K562 (cell line): ENCODE data around the gene TM4SF5. TPM values are rescaled to one million over a fixed set of nuclear protein-coding genes. Genes with fewer than 3 reads are reported as not detected.

Experiments
- ATAC-seq: fragments of 200-7000 bp; cut with Tn5 transposase; 3 replicates; pipeline ENCODE4 v1.9.1; 2020; ENCODE audit warnings: moderate library complexity
- BruUV-seq: library from RNA; stranded (reverse); fragments of 400-500 nt; replicated peaks from 2 replicates; lab custom pipeline; 2021; lab: Mats Ljungman, UMichigan
- CTCF ChIA-PET: fragments of 300-600 bp; formaldehyde crosslinking; extraction: SDS; loops from one replicate; lab custom pipeline; 2021; ENCODE audit warnings: low intra/inter-chr PET ratio; lab: Yijun Ruan, JAX
- POLR2A ChIA-PET: fragments of 300-600, 350-650 bp; sonication (Branson Sonifier 250); formaldehyde crosslinking; extraction: SDS; loops from one replicate; lab custom pipeline; 2021; ENCODE audit warnings: antibody characterized with exemption, inconsistent platforms; lab: Yijun Ruan, JAX
- DNase-seq, 4 experiments: peaks; one replicate each; pipeline versions ENCODE4 v3.0.0 to v3.0.0-alpha.2; 2011 to 2018; ENCODE audit warnings: low spot score in 3 of 4, mixed read lengths in 3 of 4; ENCODE audit errors: extremely low read depth in 1 of 4
- FAIRE-seq: peaks from 2 replicates; lab custom pipeline; 2011; peaks lifted over from hg19 to GRCh38; lab: Jason Lieb, UNC
- H2AFZ ChIP-seq: 2 replicates; pipeline ENCODE4 v1.6.0; 2011; ENCODE audit warnings: low read depth, low read length, control low read depth, inconsistent platforms
- H3K27ac ChIP-seq: fragments of 200-600 bp; 3 replicates; pipeline ENCODE4 v1.8.0; 2011; ENCODE audit warnings: low read depth, mild to moderate bottlenecking, control low read depth, inconsistent platforms, low read length, moderate library complexity, mixed read lengths; ENCODE audit errors: extremely low read depth
- H3K27me3 ChIP-seq, 2 experiments: fragments of 300-600 bp in 1 of 2; 2 replicates in 1 of 2; 3 replicates in 1 of 2; pipeline versions ENCODE4 v1.6.0 to v1.8.0; 2011; ENCODE audit warnings: inconsistent platforms in 2 of 2, low read length in 2 of 2, mild to moderate bottlenecking in 1 of 2, mixed read lengths in 1 of 2, moderate library complexity in 1 of 2; ENCODE audit not compliant: control insufficient read depth in 2 of 2, insufficient read depth in 2 of 2
- H3K36me3 ChIP-seq: fragments of 300-600 bp; 3 replicates; pipeline ENCODE4 v1.8.0; 2011; ENCODE audit warnings: mild to moderate bottlenecking, low read length, inconsistent platforms; ENCODE audit not compliant: control insufficient read depth, insufficient read depth
- H3K4me1 ChIP-seq, 2 experiments: fragments of 200-600 bp in 1 of 2; replicated peaks in 1 of 2; 2 replicates in 1 of 2; 3 replicates in 1 of 2; pipeline versions ENCODE4 v1.5.1 to v1.8.0; 2011; ENCODE audit warnings: inconsistent platforms in 2 of 2, low read length in 2 of 2, mild to moderate bottlenecking in 1 of 2, mixed read lengths in 1 of 2, moderate library complexity in 1 of 2; ENCODE audit not compliant: control insufficient read depth in 2 of 2, insufficient read depth in 2 of 2
- H3K4me2 ChIP-seq: 2 replicates; pipeline ENCODE4 v1.6.1; 2011; ENCODE audit warnings: low read length, control low read depth, inconsistent platforms, mixed read lengths; ENCODE audit not compliant: insufficient read depth
- H3K4me3 ChIP-seq: fragments of 200-600 bp; sonication (generic), shearing (Covaris generic); 2 replicates; pipeline ENCODE4 v1.5.1; 2016; ENCODE audit warnings: control low read depth, inconsistent platforms
- H3K79me2 ChIP-seq: fragments of 200-600 bp; 3 replicates; pipeline ENCODE4 v1.8.0; 2011; ENCODE audit warnings: low read length, inconsistent platforms; ENCODE audit not compliant: control insufficient read depth, insufficient read depth
- H3K9ac ChIP-seq, 2 experiments: 2 replicates each; pipeline versions ENCODE4 v1.6.0 to v1.6.1; 2011; ENCODE audit warnings: low read depth in 2 of 2, low read length in 2 of 2, control low read depth in 1 of 2, inconsistent platforms in 1 of 2, mild to moderate bottlenecking in 1 of 2, mixed read lengths in 1 of 2; ENCODE audit not compliant: insufficient read depth in 1 of 2
- H3K9me1 ChIP-seq: one replicate; pipeline ENCODE4 v1.6.0; 2011; ENCODE audit warnings: inconsistent platforms, mild to moderate bottlenecking, low read length, moderate library complexity; ENCODE audit not compliant: control insufficient read depth, insufficient read depth
- H3K9me3 ChIP-seq: replicated peaks from 2 replicates; pipeline ENCODE4 v1.5.1; 2011; ENCODE audit warnings: low read depth, low read length, inconsistent platforms; ENCODE audit not compliant: control insufficient read depth, insufficient read depth
- H4K20me1 ChIP-seq: replicated peaks from 2 replicates; pipeline ENCODE4 v1.6.1; 2011; ENCODE audit warnings: low read length, inconsistent platforms, mixed read lengths; ENCODE audit not compliant: control insufficient read depth, insufficient read depth
- NFRKB ChIP-seq: fragments of 450-650 bp; IDR thresholded peaks from 2 replicates; pipeline ENCODE4 v1.6.1; 2016; ENCODE audit warnings: low read depth
- SMAD2 ChIP-seq: fragments of 150-350 bp; IDR thresholded peaks from 2 replicates; pipeline ENCODE4 v1.6.1; 2014; ENCODE audit warnings: low read depth, mild to moderate bottlenecking, low read length
- TGIF2 ChIP-seq: sonication (generic); formaldehyde crosslinking; IDR thresholded peaks from 2 replicates; pipeline ENCODE4 v1.8.1; 2022; ENCODE audit warnings: mild to moderate bottlenecking, missing genetic modification reagents, moderate library complexity
- ZNF12 ChIP-seq: sonication (generic); formaldehyde crosslinking; IDR thresholded peaks from 2 replicates; pipeline ENCODE4 v1.4.0; 2020; ENCODE audit warnings: mild to moderate bottlenecking, missing genetic modification reagents
- ZNF197 ChIP-seq: fragments of 200-800 bp; sonication (Bioruptor generic); IDR thresholded peaks from 2 replicates; pipeline ENCODE4 v1.6.1; 2016; ENCODE audit warnings: low read depth, missing genetic modification characterization, missing compliant biosample characterization
- WGBS: fragments of 100-300 bp; shearing (Covaris generic); methylation state at CpG from one replicate; pipeline ENCODE4 v1.1.6; 2016; ENCODE audit warnings: low coverage, mixed read lengths; ENCODE audit not compliant: insufficient coverage; ENCODE audit errors: missing lambda C conversion rate; 5-methylcytosine and 5-hydroxymethylcytosine counted together
- in situ Hi-C: fragments of 300-500 bp; cut with MboI; formaldehyde crosslinking; loops from 4 replicates; pipeline ENCODE4 v1.15.0; 2018; ENCODE audit warnings: inconsistent platforms, mixed read lengths
- intact Hi-C: fragments of 100-400 bp; cut with micrococcal nuclease; formaldehyde crosslinking; loops from 2 replicates; pipeline ENCODE4 v1.14.2; 2022
- polyA plus RNA-seq, 8 experiments: library from polyadenylated mRNA; depleted of rRNA in 4 of 8; stranded (reverse) in 5 of 8; unstranded in 3 of 8; fragments of >200 nt; fragmentation: Nextera tagmentation in 2 of 8; fragmentation: Illumina TruSeq in 1 of 8; extraction: Ambion mirVana in 2 of 8; extraction: Trizol in 1 of 8; gene quantifications; 2 replicates each; pipeline versions ENCODE4 v1.2.1 to v1.2.3, GENCODE V29; 2011 to 2014; ENCODE audit warnings: inconsistent platforms in 1 of 8, missing spikeins in 1 of 8
- total RNA-seq, 7 experiments: library from RNA; depleted of rRNA in 6 of 7; stranded (reverse); fragments of >200 nt in 6 of 7; fragmentation: Illumina TruSeq in 2 of 7; extraction: Trizol in 2 of 7; gene quantifications; 2 replicates each; pipeline versions ENCODE4 v1.2.1 to v1.2.3, GENCODE V29; 2011 to 2021; ENCODE audit warnings: low replicate concordance in 1 of 7
- TF ChIP-seq, protein P1 (sequence below): fragments of 150-350 bp; conservative IDR thresholded peaks from 2 replicates; pipeline ENCODE4 v1.6.1; 2014; ENCODE audit warnings: low read length
- TF ChIP-seq, protein P2 (sequence below): sonication (generic); formaldehyde crosslinking; IDR thresholded peaks from 2 replicates; pipeline ENCODE4 v1.8.0; 2022; ENCODE audit warnings: missing genetic modification reagents, mild to moderate bottlenecking, borderline replicate concordance

Gene TM4SF5
- total and polyA plus RNA-seq, 9 of the 15 experiments (the other 6 are each of a cell fraction or from before 2014, with no cell fraction given) = not detected

DNA sequence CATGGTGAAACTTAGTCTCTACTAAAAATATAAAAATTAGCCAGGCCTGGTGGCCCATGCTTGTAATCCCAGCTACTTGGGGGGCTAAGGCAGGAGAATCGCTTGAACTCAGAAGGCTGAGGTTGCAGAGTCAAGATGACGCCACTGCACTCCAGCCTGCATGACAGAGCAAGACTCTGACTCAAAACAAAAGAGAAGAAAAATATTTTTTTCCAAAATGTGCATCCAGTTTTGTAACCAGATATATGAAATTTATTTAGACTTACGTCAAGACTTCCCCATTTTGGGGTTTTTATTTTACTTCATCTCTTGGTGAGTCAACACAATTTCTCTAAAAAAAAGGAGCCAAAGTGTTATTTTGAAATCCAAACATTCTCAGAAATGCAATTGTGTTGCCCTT is 5.5 kb upstream of the TM4SF5 start:
- intact Hi-C loops (no loop called here), in situ Hi-C loops (no loop called here)
- H3K4me1 ChIP-seq = no peaks in the 10 kb centered on the region
- H3K9me1 ChIP-seq = no peaks in the 10 kb centered on the region
- CTCF ChIA-PET = no interaction called here
- no peak overlapping the region for H2AFZ ChIP-seq
- no peak overlapping the region for H3K9ac ChIP-seq
- no peak for FAIRE-seq
- DNase-seq = no peak
- no TSS peak for BruUV-seq
- no peaks in the 10 kb centered on the region for H3K36me3 ChIP-seq
- TF ChIP-seq, protein P1, sequence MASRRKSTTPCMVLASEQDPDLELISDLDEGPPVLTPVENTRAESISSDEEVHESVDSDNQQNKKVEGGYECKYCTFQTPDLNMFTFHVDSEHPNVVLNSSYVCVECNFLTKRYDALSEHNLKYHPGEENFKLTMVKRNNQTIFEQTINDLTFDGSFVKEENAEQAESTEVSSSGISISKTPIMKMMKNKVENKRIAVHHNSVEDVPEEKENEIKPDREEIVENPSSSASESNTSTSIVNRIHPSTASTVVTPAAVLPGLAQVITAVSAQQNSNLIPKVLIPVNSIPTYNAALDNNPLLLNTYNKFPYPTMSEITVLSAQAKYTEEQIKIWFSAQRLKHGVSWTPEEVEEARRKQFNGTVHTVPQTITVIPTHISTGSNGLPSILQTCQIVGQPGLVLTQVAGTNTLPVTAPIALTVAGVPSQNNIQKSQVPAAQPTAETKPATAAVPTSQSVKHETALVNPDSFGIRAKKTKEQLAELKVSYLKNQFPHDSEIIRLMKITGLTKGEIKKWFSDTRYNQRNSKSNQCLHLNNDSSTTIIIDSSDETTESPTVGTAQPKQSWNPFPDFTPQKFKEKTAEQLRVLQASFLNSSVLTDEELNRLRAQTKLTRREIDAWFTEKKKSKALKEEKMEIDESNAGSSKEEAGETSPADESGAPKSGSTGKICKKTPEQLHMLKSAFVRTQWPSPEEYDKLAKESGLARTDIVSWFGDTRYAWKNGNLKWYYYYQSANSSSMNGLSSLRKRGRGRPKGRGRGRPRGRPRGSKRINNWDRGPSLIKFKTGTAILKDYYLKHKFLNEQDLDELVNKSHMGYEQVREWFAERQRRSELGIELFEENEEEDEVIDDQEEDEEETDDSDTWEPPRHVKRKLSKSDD = no peak
- TF ChIP-seq, protein P2, sequence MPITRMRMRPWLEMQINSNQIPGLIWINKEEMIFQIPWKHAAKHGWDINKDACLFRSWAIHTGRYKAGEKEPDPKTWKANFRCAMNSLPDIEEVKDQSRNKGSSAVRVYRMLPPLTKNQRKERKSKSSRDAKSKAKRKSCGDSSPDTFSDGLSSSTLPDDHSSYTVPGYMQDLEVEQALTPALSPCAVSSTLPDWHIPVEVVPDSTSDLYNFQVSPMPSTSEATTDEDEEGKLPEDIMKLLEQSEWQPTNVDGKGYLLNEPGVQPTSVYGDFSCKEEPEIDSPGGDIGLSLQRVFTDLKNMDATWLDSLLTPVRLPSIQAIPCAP (CRISPR knock-in tag) = no peak
- TF ChIP-seq TGIF2 (CRISPR knock-in tag) (no peak), ZNF197 (CRISPR knock-in tag) (no peak), SMAD2 (no peak), ZNF12 (no peak), NFRKB (no peak)
- TF ChIP-seq, all 486 proteins: peak for 0
- Histone ChIP-seq H4K20me1 (no peaks in the 10 kb centered on the region), H3K79me2 (no peaks in the 10 kb centered on the region), H3K4me2 (no peak overlapping the region), H3K27ac (no peak overlapping the region), H3K4me3 (no peak overlapping the region), H3K9me3 (no peaks in the 10 kb centered on the region), H3K27me3 (peaks cover 9 to 10% of the 10 kb centered on the region in 2 experiments; a peak in 4 of 5 replicates)
- WGBS = 0% methylated on average over 2 of the region's 3 CpGs
- ATAC-seq = no peak
- POLR2A ChIA-PET = no interaction called here
